ENCODE measurements around the gene DOK4.

GRCh38 chr16:57517397-57518367, 31.4 kb upstream of the DOK4 start:
- TF ChIP-seq CTCF (conservative IDR thresholded peaks at IDR 0.05) (no peak), EZH2 (IDR thresholded peaks at IDR 0.05; ENCODE audit: low read depth) (no peak)
